ENCODE measurements around the gene RELN.

DNA sequence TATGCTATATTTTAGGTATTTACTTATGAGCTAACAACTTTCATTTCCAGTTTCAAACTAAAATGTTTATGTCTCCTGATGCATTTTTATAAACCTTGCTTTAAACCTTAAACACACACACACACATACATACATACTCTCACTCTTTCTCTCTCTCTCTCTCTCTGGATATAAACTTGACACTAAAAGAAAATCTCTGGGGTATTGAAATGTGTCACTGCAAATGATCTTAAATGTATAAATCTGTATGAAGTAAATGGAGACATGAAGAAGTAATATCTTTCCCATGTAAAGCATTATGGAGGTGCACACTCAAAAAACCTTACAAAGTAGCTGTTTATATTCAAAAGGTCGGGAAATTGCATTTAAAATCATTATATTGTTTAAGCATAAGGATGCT, 37.0 kb downstream of the RELN start:
- TF ChIP-seq, protein P1, sequence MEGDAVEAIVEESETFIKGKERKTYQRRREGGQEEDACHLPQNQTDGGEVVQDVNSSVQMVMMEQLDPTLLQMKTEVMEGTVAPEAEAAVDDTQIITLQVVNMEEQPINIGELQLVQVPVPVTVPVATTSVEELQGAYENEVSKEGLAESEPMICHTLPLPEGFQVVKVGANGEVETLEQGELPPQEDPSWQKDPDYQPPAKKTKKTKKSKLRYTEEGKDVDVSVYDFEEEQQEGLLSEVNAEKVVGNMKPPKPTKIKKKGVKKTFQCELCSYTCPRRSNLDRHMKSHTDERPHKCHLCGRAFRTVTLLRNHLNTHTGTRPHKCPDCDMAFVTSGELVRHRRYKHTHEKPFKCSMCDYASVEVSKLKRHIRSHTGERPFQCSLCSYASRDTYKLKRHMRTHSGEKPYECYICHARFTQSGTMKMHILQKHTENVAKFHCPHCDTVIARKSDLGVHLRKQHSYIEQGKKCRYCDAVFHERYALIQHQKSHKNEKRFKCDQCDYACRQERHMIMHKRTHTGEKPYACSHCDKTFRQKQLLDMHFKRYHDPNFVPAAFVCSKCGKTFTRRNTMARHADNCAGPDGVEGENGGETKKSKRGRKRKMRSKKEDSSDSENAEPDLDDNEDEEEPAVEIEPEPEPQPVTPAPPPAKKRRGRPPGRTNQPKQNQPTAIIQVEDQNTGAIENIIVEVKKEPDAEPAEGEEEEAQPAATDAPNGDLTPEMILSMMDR (IDR thresholded peaks at IDR 0.05; ENCODE audit: low read length) = no peak
- no peak for TF ChIP-seq EZH2 (IDR thresholded peaks at IDR 0.05; ENCODE audit: borderline replicate concordance, low read length)

Data from OCI-LY1 (cell line).